PC-9 (cell line): ENCODE measurements around the gene PANX3.

Experiments
- EZH2 ChIP-seq: fragments of 200-600 bp; sonication (generic); IDR thresholded peaks from 2 replicates; pipeline ENCODE4 v1.8.0; 2017; ENCODE audit warnings: antibody characterized with exemption, low read depth
- TF ChIP-seq, protein P1 (sequence below): fragments of 200-600 bp; sonication (generic); conservative IDR thresholded peaks from 2 replicates; pipeline ENCODE4 v1.6.1; 2017; ENCODE audit warnings: mixed run types, antibody characterized with exemption, mild to moderate bottlenecking, moderate library complexity

DNA sequence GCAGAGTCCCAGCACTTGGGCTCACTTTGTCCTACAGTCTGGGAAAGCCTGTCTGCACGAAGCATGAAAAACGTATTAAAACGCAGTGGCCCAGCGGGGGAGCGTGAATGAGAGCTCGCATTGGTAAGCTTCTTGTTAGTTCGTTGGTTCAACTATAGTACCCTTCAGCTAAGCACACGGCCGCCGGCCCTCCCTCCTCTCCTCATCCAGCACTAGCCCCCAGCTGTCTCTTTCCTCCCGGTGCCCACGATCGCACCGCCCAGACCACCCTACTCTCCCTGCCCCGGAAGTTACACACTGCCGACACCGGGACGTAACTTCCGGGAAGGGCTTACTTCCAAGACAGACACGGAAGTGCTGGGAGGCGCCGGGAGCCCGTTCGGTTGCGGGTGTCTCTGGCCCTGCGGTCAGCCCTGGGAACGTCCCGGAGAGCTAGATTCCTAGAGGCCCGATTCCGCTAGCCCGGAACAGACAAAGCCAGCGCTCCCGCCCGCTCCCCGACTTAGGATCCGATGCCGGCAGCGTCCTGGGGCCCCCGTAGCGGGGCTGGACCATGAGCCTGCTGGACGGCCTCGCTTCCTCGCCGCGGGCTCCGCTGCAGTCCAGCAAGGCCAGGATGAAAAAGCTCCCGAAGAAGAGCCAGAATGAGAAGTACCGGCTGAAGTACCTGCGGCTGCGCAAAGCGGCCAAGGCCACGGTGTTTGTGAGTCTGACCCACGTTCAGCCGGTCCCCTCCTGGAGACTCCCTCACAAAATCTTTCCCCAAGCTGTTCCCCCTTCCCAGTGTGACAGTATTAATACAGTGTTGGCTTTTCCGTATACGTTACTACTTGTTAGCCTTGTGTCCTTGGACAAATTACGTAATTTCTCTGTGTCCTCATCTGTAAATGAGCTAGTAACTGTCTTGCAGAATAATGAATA, 11.6 kb downstream of the PANX3 start, which contains the start of gene TBRG1:
- TF ChIP-seq, protein P1, sequence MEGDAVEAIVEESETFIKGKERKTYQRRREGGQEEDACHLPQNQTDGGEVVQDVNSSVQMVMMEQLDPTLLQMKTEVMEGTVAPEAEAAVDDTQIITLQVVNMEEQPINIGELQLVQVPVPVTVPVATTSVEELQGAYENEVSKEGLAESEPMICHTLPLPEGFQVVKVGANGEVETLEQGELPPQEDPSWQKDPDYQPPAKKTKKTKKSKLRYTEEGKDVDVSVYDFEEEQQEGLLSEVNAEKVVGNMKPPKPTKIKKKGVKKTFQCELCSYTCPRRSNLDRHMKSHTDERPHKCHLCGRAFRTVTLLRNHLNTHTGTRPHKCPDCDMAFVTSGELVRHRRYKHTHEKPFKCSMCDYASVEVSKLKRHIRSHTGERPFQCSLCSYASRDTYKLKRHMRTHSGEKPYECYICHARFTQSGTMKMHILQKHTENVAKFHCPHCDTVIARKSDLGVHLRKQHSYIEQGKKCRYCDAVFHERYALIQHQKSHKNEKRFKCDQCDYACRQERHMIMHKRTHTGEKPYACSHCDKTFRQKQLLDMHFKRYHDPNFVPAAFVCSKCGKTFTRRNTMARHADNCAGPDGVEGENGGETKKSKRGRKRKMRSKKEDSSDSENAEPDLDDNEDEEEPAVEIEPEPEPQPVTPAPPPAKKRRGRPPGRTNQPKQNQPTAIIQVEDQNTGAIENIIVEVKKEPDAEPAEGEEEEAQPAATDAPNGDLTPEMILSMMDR, result no peak
- no peak for TF ChIP-seq EZH2
